ENCODE measurements around the gene ESR2.
A peak's percentile ranks its signal among the peaks of the same experiment; 100 is the strongest.
"Not testable (repeated sequence)": the region's sequence is repeated elsewhere in the genome, so short reads cannot be mapped to it uniquely, and the experiment has no call there.

The ESR2 gene

DNA sequence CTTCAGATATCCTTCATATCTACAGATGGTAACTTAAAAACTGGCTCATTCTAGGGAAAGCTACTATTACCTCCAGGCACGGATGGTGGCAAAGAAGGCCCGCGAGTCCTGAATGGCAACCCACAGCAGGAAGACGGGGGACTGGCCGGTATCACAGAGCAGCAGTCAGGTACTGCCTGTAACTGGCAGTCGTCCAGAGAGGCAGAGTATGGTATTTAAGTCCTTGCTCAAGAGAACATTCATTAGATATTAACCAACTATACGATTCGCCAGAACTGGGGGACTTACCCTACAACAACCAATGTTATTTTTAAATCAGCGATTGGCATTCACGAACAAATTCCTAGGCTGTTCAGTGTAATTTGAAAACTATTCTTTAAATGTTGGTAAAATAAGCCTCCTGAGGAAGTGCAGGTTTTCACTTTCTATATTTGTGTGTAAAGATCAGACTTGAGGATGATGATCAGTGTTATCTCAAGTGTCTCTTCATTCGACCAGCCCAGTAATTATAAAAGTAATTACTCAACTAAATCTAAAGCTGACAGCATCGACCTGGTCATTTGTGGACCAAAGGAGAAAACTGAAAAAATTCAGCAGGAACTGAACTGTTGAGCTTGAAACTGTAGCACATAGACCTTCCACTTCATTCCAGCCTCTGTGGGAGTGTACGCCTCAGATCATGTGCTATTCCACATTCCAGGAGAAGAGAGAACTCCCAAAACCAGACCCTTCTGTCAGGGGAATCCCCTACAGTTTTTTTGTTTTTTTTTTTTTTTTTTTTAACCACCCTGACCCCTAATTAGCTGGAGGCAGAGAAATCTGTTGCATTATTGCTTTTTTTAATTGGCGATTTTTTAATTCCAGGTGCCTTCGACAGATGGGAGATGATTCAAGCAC, 75.6 kb downstream of the ESR2 start:
- DNase-seq = no peak

DNA sequence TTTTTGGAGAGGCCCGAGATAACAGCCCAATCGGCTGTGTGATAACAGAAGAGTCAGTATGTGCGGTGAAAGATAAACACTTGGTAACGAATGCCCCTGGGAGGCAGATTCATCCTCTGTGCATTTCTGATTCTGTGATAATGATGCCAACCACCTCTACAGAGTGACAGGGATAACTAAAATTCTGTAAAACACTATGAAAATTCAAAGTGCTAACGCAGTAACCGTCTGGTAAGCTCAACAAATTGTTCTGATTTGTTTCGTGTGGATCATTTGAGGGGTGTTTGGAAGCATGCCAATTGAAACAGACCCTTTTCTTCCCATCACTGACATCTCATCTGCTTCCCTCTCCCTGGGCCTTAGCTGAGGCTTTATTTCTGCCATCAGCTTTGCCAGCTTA, 76.3 kb downstream of the ESR2 start:
- DNase-seq = no peak

DNA sequence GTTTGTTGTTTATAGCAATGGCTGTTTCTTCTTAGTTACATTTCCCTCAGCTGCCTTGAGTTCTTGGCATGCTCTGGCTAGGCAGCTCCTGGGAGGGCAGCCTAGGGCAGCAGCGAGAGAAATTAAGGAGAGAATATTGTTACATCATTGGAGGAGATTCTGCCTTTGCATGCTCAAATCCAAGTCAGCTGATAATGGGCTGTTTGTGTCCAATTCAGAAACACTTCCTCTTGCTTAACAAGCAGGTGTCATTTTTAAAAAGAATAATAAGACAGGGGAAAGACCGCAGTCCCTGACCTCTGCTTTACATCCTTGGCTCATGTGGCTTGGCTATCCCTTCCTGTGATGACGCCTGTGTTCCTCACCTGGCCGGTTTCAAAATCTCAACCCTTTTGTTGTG, 76.9 kb downstream of the ESR2 start:
- DNase-seq = no peak

DNA sequence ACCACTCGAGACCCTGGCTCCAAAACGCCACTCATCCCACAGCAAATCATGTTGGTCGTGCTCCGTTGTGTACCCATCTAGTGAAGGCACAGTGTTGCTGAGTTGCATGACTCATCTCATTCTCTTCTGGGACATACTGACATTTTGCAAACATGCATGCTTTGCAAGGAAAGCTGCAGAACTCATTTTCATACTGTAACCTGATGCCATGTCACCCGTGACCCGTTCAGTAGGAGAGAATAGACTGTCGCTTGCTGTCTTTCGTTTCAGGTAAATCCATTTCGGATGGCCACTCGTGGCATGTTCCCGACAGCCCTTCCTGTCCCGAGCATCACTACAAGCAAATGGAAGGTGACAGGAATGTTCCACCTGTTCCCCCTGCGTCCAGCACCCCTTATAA, 78.2 kb downstream of the ESR2 start:
- DNase-seq = no peak

DNA sequence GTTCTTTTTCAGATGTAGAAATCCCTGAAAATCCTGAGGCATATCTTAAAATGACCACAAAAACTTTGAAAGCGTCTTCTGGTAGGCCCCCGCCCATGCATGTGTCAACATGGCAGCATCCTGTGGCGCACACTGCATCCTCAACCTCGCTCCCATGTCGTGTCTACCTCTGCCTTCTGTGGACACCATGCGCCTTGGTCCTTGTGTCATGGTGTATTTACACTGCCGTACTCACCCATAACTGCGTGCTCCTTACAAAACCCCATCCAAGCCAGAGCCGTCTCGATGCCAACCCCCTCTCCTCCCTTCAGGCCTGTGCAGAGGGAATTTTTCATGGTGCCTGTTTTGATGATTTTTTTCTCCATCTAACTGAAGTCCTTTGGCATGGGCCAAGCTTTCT, 78.9 kb downstream of the ESR2 start:
- DNase-seq = no peak

DNA sequence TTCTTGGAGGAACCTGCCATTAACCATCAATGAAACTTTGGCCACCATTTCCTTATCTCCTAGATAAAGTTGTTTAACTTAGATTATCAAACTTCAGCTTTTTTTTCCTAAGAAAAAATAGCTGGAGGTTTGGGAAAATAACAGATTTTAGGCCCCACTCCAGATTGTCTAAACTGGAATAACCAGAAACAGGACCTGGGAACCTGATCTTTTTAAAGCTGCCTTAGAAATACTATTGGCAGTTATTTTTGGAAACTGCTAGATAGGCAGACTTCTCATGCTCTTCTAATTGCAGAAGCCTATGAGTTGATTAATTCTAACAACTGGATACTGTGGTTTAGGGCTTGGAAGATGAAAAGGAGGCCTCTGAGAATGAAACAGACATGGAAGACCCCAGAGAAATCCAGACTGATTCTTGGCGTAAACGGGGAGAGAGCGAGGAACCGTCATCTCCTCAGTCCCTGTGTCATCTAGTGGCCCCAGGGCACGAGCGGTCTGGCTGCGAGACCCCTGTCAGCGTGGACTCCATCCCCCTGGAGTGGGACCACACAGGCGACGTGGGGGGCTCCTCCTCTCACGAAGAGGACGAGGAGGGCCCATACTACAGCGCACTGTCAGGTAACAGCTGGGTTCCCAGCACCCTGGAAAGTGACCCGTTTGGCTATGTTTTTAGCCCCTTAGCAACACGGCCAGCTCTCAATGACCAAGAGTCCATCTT, 80.2 kb downstream of the ESR2 start:
- no peak for DNase-seq

DNA sequence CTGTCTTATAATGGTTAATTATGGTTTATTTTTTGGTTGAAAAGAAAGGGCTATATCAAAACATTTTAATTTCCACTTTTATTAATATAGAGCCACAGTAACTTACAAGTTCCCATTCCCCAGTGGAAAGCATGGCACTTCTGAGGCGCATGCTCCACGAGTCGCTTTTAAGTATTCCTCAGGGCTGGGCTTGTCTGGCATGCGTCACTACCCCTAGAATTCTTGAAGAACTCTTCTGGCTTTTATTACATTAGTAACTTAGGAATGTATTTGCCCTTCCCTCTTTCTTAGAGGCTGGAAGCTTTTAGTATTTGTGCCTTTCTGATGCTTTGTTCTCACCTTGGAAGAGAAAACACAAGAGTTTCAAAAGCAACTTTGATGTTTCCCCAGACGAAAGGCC, 81.1 kb downstream of the ESR2 start:
- no peak for DNase-seq

DNA sequence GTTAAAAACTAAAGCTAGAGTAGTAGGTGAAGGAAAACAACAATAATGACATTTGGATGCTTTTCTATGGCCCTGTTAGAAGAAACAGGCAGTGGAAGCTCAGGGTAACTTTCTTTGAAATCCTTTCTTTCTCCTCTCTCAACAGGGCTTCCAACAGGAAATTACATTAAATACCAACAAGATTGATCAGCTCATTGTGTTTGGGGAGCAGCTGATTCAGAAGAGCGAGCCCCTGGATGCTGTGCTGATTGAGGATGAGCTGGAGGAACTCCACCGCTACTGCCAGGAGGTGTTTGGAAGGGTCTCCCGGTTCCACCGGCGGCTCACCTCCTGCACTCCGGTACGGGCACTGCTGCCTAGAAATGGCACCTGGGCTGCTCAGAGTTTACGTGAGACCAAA, 81.5 kb downstream of the ESR2 start:
- no peak for DNase-seq

DNA sequence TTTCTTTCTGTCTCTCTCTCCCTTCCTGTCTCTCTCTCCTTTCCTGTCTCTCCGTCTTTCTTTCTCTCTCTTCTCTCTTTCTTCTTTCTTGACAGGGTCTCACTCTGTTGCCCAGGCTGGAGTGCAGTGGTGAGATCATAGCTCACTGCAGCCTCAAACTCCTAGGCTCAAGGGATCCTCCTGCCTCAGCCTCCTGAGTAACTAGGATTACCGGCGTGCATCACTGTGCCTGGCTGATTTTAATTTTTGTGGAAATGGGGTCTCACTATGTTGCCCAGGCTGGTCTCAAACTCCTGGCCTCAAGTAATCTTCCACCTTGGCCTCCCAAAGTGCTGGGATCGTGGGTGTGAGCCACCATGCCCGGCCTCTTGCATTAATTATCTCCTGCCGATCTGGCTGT, 83.3 kb downstream of the ESR2 start:
- not testable (repeated sequence) for DNase-seq

DNA sequence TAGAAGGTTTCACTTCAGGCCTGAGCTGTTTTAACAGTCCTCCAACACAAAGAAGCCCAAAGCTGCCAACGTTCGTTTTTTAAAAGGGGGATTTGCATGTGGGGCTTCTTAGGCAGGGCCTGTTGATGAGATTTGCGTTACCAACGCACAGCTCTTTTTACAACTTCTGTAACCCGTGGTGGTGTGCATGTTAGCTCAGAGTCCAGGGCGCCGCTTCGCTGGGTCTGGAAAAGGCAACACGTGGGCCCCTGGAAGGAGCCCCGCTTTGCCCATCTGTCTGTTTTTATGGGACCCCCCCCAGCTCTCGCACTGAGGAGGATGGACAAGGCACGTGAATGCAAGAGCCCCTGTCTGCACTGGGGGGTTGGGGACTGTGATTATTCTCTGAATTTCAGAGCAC, 84.0 kb downstream of the ESR2 start:
- DNase-seq = no peak

DNA sequence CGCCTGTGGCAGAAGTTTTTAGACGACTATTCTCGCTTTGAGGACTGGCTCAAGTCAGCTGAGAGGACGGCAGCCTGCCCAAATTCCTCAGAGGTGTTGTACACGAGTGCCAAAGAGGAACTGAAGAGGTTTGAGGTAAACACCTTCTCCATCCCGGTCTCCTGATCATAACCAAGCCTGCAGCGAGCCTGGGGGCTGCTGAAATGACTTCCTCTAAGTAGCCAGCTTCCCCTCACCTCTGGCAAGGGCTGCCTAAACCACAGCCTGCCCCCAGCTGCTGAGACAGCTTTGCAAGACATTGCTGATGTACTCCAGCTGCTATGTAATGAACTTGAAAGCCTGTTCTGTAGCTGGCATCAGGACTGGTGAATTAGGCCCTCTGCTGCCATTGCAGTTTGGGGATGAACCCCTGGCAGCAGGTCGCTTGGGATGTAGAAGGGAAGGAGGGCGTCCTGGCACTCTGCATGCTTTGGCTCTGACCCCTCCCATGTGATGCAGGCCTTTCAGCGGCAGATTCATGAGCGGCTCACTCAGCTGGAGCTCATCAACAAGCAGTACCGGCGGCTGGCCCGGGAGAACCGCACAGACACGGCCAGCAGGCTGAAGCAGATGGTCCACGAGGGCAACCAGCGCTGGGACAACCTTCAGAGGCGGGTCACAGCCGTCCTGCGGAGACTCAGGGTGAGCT, 84.6 kb downstream of the ESR2 start:
- peak; percentile 10 for DNase-seq

DNA sequence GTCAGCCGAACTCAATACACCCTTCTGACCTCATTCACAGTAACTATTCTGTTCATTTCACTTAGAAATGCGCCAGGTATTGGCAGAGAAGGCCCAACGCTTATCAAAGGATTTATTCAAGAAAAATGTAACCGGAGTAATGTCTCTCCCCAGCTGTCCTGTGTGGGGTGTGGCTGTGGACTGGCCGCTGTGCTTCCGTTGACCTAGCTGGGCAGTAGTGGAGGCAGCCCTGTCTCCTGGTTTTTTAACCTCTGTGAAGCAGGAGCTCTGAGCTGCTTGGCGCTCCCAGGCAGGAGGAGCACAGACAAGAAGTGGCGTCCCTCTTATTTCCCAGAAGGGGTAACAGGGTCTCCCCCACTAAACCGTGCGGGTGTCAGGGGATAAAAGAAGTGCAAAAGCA, 85.2 kb downstream of the ESR2 start:
- no peak for DNase-seq

DNA sequence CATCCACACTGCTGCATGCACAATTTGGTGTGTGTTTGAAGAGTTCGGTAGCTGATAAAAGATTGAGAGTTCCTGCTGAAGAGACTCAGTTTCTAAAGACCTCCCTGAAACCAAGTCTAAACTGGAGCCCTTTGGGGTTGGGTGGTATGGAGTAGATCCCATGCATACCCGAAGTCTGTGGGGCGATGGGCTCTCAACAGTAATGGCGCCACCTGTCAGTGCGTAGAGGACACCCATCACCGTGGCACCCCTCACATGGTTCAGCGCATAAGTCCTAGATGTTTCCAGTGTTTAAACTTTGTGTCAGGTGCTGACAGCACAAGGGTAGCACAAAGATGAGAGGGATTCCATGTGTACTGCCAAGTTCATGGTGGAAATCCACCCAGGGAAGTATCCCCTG, 85.9 kb downstream of the ESR2 start:
- no peak for DNase-seq

DNA sequence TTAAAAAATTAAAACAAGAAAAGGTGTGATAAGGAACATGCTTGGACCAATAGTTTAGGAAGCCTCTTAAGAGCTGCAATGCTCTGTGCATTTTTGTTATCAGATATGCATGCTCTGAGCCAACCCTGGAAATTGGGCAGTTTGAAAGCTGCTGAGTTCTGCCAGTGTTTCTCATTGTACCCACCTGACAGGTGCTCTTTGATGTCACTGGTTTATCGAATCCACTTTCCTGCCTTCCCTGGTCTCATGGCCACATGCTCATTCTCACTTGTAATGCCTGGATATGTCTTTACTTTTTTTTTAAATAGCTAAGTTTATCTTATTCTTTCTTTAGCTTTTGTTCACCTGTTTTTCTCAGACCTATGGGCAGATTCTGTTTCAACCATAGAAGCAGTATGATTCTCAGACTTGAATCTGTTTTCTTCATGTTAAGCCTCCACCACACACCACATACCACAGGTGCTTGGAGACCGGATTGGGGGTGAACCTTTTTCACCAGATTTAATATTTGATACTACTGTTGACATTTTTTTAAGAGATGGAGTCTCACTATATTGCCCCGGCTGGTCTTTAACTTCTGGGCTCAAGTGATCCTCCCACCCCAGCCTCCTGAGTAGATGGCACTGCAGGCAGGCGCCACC, 90.7 kb downstream of the ESR2 start:
- DNase-seq = no peak

DNA sequence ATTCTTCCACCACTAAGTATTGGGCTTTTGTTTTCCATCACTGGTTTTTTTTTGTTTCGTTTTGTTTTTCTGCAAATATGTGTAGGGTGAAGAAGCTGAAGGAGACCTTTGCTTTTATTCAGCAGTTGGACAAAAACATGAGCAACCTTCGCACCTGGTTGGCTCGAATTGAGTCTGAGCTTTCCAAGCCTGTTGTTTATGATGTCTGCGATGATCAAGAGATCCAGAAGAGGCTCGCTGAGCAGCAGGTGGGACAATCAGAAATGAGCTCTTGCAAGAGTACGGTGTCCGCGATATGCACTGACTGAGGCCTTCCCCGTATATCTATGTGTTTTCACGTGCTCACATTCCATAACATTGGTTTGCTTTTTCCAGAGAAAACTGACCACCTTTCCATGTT, 91.5 kb downstream of the ESR2 start:
- no peak for DNase-seq

DNA sequence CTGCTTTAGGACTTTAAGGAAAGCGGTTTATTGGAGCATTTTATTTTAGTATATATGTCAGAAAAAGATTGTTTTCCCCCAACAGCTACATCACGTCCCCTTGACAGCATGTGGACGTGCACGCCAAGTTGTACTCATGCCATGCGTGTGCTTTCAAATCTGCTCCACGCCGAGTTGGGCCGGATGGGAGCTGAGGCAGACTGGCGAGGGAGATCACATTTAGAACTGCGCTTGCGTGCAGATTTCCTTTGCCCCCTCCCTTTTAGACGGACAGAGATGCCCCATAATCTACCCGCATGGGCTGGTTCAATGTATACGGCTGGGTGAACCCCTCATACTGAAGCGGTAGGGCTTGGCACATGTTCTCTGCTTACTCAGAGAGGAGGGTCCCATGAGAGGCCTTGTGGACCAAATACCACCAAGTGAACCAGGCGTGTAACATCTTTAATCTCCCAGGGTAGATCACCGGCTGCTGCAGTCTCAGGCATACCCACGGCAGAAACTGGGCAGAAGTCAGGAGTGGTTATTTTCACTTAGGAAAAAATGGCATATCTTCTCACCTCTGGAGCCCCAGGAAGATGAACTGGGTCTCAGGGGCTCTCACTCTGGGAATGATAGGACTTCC, 92.1 kb downstream of the ESR2 start:
- no peak for DNase-seq

DNA sequence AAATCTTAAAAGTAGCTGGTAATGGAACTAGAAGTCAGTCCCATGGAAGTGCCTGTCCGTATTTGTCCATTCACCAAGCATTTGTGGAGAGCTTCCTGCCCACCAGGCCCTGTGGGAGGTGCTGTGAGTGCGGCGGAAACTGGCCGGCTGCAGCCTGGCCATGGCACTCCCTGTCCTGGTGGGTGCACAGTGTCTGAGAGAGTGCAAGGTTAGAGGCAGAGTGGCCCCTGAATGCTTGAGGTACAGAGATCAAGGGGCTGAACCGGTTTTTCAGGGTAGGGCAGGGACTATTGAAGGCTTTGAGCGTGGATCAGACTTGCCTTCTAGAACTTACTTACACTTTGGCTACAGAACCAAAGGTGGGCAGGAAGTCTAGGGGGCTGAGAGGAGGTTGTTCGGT, 92.9 kb downstream of the ESR2 start:
- no peak for DNase-seq

DNA sequence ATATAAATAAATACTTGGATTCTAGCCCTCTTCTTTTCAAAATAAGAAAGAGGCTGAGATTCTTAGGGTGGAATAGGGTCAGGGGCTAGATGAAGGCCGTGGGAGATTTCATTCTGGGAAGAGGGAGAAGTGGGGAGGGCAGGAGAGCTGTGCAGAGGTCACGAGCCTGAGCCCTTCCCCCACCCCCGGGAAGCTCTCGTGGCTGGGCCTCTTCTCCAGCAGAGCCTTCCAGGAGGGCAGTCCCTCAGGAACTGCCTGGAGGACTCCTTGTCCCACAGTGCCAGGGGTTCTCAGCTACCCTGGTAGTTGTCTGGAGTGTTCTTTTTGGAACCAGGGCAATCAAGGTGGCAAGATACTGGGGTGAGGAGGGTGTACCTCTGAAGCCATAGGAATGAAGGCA, 94.0 kb downstream of the ESR2 start:
- DNase-seq = no peak

DNA sequence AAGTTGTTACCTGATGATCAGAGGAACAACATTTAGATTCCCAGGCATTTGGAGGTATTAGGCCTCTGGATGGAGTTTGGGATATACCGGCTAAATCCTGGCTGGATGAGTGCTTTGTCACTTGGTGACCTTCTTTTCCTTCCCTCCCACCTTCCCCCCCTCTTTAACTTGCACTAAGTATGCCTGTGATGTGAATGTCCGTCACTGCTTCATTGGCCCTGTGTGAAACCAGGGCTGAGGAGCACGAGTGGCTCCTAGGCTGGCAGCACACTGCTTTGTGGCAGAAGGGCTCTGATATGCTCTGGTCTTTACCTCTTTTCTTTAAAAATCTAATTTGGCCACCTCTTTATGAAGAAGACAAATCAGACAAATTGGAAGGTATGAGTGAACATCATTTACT, 95.7 kb downstream of the ESR2 start:
- no peak for DNase-seq

DNA sequence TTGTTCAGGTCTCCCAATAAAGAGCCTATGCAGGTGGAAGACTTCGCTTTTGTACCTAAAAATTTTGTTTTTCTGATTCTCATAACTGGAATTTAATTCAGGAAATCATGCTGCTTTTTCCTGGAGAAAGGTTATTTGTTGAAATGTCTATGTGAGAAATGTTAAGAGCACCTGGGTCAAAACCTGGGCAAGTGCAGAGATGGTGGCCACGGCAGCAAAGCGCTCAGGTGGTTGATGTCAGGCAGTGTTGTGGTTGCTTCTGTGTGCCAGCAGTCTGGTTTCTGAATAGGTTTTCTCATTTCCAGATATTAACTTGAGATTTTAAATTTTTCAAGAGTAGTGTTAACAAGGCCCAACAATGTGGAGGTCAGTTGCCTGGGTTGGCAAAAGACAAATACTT, 96.2 kb downstream of the ESR2 start:
- no peak for DNase-seq

DNA sequence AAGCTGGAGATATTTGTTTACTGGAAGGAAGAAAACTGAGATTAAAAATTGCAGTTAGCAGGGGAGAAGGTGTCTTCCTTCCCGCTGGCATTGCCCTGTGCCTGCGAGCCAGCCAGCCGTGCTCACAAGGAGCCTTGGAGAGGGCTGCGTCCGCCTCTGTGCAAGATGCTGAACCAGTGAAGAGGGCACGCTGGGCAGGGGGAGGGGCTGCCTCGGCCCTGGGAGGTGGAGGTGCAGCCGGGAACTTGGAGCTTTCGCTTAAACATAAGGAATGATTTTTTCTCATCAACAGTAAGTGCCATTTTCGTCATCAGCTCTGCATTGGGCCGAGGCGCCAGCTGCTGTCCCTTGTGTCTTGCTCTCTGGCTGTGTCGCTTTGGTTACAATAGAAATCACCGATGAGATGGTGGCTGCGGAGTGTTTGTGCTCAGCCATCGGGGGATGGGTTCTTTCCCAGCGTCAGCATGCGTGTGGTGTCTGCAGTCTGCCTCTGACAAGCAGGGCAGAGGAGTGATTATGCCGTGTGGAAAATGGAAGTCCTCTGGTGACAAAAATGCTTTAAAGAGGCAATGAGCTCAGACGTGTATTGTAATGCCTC, 97.3 kb downstream of the ESR2 start:
- DNase-seq = no peak

DNA sequence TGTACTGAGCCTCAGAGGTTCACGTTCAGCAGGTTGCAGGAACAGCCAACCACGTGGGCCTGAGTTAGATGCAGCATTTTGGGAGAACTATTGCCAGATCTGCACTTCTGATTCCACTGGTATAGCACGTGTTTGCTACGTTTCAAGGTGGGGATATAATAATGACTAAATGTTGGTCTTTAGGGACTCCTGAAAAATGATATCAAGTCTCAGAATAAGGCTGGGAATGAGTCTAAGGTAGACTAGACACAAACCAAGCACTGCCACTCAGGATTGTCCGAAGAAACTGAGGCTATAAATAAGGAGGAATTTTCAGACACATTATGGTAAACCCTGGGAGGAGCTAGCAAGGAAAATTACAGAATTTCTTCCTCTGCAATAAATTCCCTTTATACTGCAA, 98.1 kb downstream of the ESR2 start:
- DNase-seq = no peak

DNA sequence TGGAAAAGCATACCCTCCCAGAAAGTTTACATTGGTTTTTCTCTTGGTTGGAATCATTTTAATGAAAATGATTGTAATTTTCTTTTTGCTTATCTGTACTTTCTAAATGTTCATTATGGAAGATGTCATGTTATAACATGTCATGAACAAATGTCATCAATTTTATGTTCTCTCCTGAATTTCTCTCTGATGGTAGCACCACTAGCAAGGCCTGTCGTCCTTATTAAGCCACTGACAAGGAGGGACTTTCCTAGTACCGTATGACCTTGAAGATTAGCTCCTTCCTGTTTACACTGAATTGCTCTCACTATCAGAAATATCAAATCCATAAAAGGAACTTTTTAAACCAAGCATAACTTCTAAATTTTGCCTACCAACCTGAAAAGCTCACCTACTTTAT, 99.0 kb downstream of the ESR2 start:
- DNase-seq = no peak
